ENCODE measurements around the gene RALGPS1.

The RALGPS1 gene

GRCh38 chr9:127185931-127186781 is 271.6 kb downstream of the RALGPS1 start:
- DNase-seq (ENCODE audit: low read depth in 2 of 2): no peak

- no peak for DNase-seq (ENCODE audit: low read depth in 2 of 2)
Measured at GRCh38 chr9:127186806-127187205, 272.2 kb downstream of the RALGPS1 start.

GRCh38 chr9:127187231-127187956 is 272.8 kb downstream of the RALGPS1 start:
- DNase-seq (ENCODE audit: low read depth in 2 of 2): no peak

GRCh38 chr9:127188396-127188795 is 273.8 kb downstream of the RALGPS1 start:
- DNase-seq (ENCODE audit: low read depth in 2 of 2): no peak

GRCh38 chr9:127189628-127190027 is 275.0 kb downstream of the RALGPS1 start:
- DNase-seq (ENCODE audit: low read depth in 2 of 2): no peak

GRCh38 chr9:127192744-127193143 is 278.2 kb downstream of the RALGPS1 start:
- DNase-seq (ENCODE audit: low read depth in 2 of 2): no peak

GRCh38 chr9:127193483-127193882 is 278.9 kb downstream of the RALGPS1 start:
- DNase-seq (ENCODE audit: low read depth in 2 of 2): no peak

- DNase-seq (ENCODE audit: low read depth in 2 of 2): no peak
Measured at GRCh38 chr9:127194881-127195713, 280.5 kb downstream of the RALGPS1 start.

- no peak for DNase-seq (ENCODE audit: low read depth in 2 of 2)
Measured at GRCh38 chr9:127195976-127196825, 281.6 kb downstream of the RALGPS1 start.

GRCh38 chr9:127196826-127197145 is 282.2 kb downstream of the RALGPS1 start:
- no peak for DNase-seq (ENCODE audit: low read depth in 2 of 2)

GRCh38 chr9:127197186-127197860 is 282.7 kb downstream of the RALGPS1 start:
- DNase-seq (ENCODE audit: low read depth in 2 of 2): no peak

GRCh38 chr9:127197861-127198430 is 283.4 kb downstream of the RALGPS1 start:
- no peak for DNase-seq (ENCODE audit: low read depth in 2 of 2)

- no peak for DNase-seq (ENCODE audit: low read depth in 2 of 2)
Measured at GRCh38 chr9:127198587-127198986, 284.0 kb downstream of the RALGPS1 start.

GRCh38 chr9:127199001-127199791 is 284.6 kb downstream of the RALGPS1 start:
- peak; percentile 56 to 72 for DNase-seq (ENCODE audit: low read depth in 2 of 2)

- no peak for DNase-seq (ENCODE audit: low read depth in 2 of 2)
Measured at GRCh38 chr9:127200106-127200862, 285.7 kb downstream of the RALGPS1 start.

- DNase-seq (ENCODE audit: low read depth in 2 of 2): no peak
Measured at GRCh38 chr9:127201071-127201541, 286.5 kb downstream of the RALGPS1 start.

GRCh38 chr9:127201731-127202130 is 287.1 kb downstream of the RALGPS1 start:
- DNase-seq (ENCODE audit: low read depth in 2 of 2): no peak

- no peak for DNase-seq (ENCODE audit: low read depth in 2 of 2)
Measured at GRCh38 chr9:127202461-127203169, 288.0 kb downstream of the RALGPS1 start.

Measured in stimulated activated CD8-positive, alpha-beta memory T cell treated with anti-CD3 and anti-CD28 coated beads, Interleukin-7, amount 100 ng/mL, for 1 hour (primary cell).